Mucosa of descending colon (tissue), 3 donors: ENCODE data around the gene MRPL28. TPM values are rescaled to one million over a fixed set of nuclear protein-coding genes. Genes with fewer than 3 reads are reported as not detected.
"Not testable (repeated sequence)": the region's sequence is repeated elsewhere in the genome, so short reads cannot be mapped to it uniquely, and the experiment has no call there.

Source experiments
- ATAC-seq: fragments of 200-7000 bp; cut with Tn5 transposase; one replicate; pipeline ENCODE4 v1.9.1; 2020; ENCODE audit warnings: mild to moderate bottlenecking, moderate library complexity
- DNase-seq, 3 donors: peaks; one replicate each; pipeline ENCODE4 v3.0.0-alpha.2; 2020
- H3K36me3 ChIP-seq: fragments of 200-600 bp; one replicate; pipeline ENCODE4 v1.8.0; 2021; ENCODE audit warnings: low read depth, mild to moderate bottlenecking
- H3K4me1 ChIP-seq: fragments of 200-600 bp; one replicate; pipeline ENCODE4 v1.8.0; 2021; ENCODE audit warnings: low read depth, mild to moderate bottlenecking
- H3K4me3 ChIP-seq: fragments of 200-600 bp; one replicate; pipeline ENCODE4 v1.8.0; 2021; ENCODE audit warnings: mild to moderate bottlenecking
- H3K9me3 ChIP-seq: fragments of 200-600 bp; one replicate; pipeline ENCODE4 v1.8.0; 2021; ENCODE audit warnings: mild to moderate bottlenecking
- intact Hi-C, 2 donors: fragments of 100-400 bp; cut with DNase I in 1 of 2; cut with micrococcal nuclease in 1 of 2; formaldehyde crosslinking; loops; one replicate each; pipeline versions ENCODE4 v1.11.0 to v1.11.1; 2022; cut with DNase I, micrococcal nuclease
- total RNA-seq, 3 donors: library from RNA; stranded (reverse); fragmentation: NEBNext Ultra II Directional in 2 of 3; extraction: Animal tissue kit (Norgen Biotek cat#: 25700) in 2 of 3; gene quantifications; one replicate each; pipeline versions ENCODE4 v1.2.1 to v1.2.4, GENCODE V29; 2021 to 2023
- TF ChIP-seq, protein P1 (sequence below): fragments of 200-600 bp; IDR thresholded peaks from one replicate; pipeline ENCODE4 v1.8.0; 2022; ENCODE audit warnings: antibody characterized with exemption, mild to moderate bottlenecking
- donor health status: DM: no; HTN: no; CAD: no; lungs with moderate emphysema.
- donor health status: DM: no; HTN: no; CAD: no.
- donor health status: DM: no; HTN: yes; CAD: no.

The MRPL28 gene
- total RNA-seq, 3 donors from 2014 or later, result 39.7 to 53.8 (median 49.1) TPM

DNA sequence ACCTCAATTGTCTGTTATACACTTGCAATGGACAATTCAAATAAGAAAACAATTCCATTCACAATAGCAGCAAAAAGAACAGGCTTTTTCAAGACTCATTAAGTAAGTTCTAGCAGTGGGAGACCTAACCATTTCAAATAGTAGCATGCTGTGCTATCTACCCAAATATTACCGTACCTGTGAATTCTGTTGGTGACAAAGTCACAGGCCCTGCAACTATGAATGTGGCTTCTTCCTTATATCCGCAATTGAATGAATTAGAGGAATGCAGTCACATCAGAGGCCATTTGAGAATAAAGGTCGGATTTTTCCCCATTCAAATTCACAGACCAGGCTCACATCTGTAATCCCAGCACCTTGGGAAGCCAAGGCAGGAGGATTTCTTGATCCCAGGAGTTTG lies 25.9 kb upstream of the MRPL28 start:
- TF ChIP-seq, protein P1, sequence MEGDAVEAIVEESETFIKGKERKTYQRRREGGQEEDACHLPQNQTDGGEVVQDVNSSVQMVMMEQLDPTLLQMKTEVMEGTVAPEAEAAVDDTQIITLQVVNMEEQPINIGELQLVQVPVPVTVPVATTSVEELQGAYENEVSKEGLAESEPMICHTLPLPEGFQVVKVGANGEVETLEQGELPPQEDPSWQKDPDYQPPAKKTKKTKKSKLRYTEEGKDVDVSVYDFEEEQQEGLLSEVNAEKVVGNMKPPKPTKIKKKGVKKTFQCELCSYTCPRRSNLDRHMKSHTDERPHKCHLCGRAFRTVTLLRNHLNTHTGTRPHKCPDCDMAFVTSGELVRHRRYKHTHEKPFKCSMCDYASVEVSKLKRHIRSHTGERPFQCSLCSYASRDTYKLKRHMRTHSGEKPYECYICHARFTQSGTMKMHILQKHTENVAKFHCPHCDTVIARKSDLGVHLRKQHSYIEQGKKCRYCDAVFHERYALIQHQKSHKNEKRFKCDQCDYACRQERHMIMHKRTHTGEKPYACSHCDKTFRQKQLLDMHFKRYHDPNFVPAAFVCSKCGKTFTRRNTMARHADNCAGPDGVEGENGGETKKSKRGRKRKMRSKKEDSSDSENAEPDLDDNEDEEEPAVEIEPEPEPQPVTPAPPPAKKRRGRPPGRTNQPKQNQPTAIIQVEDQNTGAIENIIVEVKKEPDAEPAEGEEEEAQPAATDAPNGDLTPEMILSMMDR, result no peak
- Histone ChIP-seq H3K36me3 (no peaks in the 10 kb centered on the region), H3K9me3 (no peaks in the 10 kb centered on the region), H3K4me1 (peaks cover 10% of the 10 kb centered on the region), H3K4me3 (no peak overlapping the region)
- ATAC-seq (no peak), DNase-seq (no peak)
- intact Hi-C loops, result no loop called here

- TF ChIP-seq, protein P1, result no peak
- ATAC-seq (no peak), DNase-seq (no peak)
- no peaks in the 10 kb centered on the region for H3K36me3 ChIP-seq
- H3K9me3 ChIP-seq, result no peaks in the 10 kb centered on the region
- H3K4me3 ChIP-seq, result no peak overlapping the region
- intact Hi-C loops, result no loop called here
- H3K4me1 ChIP-seq, result peaks cover 5% of the 10 kb centered on the region
Observed at GRCh38 chr16:392450-393030, 22.2 kb upstream of the MRPL28 start.

DNA sequence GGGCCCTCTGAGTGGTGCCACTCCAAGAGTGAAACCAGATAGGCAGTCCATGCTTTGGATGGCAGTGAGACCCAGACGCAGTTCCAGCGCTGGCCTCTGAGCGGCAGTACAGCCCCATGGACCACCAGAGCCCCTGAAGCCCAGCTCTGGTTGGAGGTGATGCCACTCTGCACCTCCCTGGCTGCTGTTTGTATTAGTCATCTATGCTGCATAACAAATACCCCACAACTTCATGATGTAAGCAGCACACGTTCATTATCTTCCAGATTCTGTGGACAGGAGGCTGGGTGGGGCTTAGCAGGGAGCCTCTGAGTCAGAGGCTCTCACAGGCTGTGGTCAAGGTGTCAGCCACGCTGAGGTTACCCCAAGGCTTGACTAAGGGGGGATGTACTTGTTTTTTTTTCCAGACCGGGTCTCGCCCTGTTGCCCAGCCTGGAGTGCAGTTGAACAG lies 21.6 kb upstream of the MRPL28 start:
- H3K4me1 ChIP-seq, result peaks cover 5% of the 10 kb centered on the region
- H3K9me3 ChIP-seq, result no peaks in the 10 kb centered on the region
- DNase-seq (peak in 2 of 3 donors; percentile 71 to 78), ATAC-seq (peak; percentile 90)
- H3K36me3 ChIP-seq, result no peaks in the 10 kb centered on the region
- TF ChIP-seq, protein P1, result peak; percentile 43
- intact Hi-C loops, result no loop called here
- H3K4me3 ChIP-seq, result no peak overlapping the region

DNA sequence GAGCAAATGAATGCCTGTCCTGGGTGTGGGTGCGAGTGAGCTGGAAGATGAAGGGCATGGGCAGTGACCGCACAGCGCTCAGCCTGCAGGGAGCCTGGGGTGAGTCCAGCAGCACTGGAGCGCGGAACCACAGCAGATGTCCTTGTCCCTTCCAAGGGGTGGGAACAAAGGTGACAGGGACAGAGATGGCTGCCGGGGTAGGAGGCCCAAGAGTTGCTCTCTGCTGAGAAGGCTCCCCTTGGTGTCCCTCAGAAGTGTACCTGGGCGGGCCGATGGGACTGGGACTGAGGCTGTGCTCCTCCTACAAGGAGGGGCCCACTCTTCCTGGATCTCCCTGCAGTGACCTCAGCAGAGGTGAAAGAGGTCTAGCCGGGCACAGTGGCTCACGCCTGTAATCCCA lies 19.0 kb upstream of the MRPL28 start:
- ATAC-seq (no peak), DNase-seq (no peak)
- intact Hi-C loops, result no loop called here
- Histone ChIP-seq H3K4me1 (no peaks in the 10 kb centered on the region), H3K36me3 (no peaks in the 10 kb centered on the region), H3K4me3 (no peak overlapping the region), H3K9me3 (no peaks in the 10 kb centered on the region)
- TF ChIP-seq, protein P1, result no peak

GRCh38 chr16:387761-388666 lies 17.7 kb upstream of the MRPL28 start:
- DNase-seq, intact Hi-C loops, H3K4me1 ChIP-seq, H3K9me3 ChIP-seq, H3K4me3 ChIP-seq, H3K36me3 ChIP-seq, ATAC-seq: not testable (repeated sequence)

GRCh38 chr16:386641-387156 lies 16.4 kb upstream of the MRPL28 start:
- TF ChIP-seq, protein P1, result no peak
- H3K9me3 ChIP-seq, result no peaks in the 10 kb centered on the region
- H3K4me3 ChIP-seq, result no peak overlapping the region
- intact Hi-C loops, result no loop called here
- H3K4me1 ChIP-seq, result no peaks in the 10 kb centered on the region
- no peaks in the 10 kb centered on the region for H3K36me3 ChIP-seq
- ATAC-seq (no peak), DNase-seq (no peak)
